Jurkat, Clone E6-1 (cell line): Measurements from ENCODE around the gene RNF222.
"Not testable (repeated sequence)": the region's sequence is repeated elsewhere in the genome, so short reads cannot be mapped to it uniquely, and the experiment has no call there.

ENCODE experiments used
- DNase-seq: peaks from one replicate; pipeline ENCODE4 v3.0.0-alpha.2; 2011; ENCODE audit warnings: low read depth, low spot score
- H3K4me3 ChIP-seq: 2 replicates; pipeline ENCODE4 v1.5.1; 2011; ENCODE audit warnings: mild to moderate bottlenecking, low read length, control low read depth, moderate library complexity

RNF222 gene

GRCh38 chr17:8359769-8360168, 37.9 kb downstream of the RNF222 start:
- DNase-seq = no peak

GRCh38 chr17:8357910-8358309, 39.7 kb downstream of the RNF222 start:
- no peak overlapping the region for H3K4me3 ChIP-seq
- no peak for DNase-seq

More at GRCh38 chr17:8359769-8360168, 37.9 kb downstream of the RNF222 start:
- no peak overlapping the region for H3K4me3 ChIP-seq

- H3K4me3 ChIP-seq = no peak overlapping the region
- no peak for DNase-seq
Measured at GRCh38 chr17:8354236-8354635, 43.4 kb downstream of the RNF222 start.

- DNase-seq = no peak
- H3K4me3 ChIP-seq = no peak overlapping the region
Measured at GRCh38 chr17:8353736-8354135, 43.9 kb downstream of the RNF222 start.

GRCh38 chr17:8350339-8350738, 47.3 kb downstream of the RNF222 start:
- no peak for DNase-seq
- no peak overlapping the region for H3K4me3 ChIP-seq

- DNase-seq, H3K4me3 ChIP-seq: not testable (repeated sequence)
Measured at GRCh38 chr17:8347001-8347400, 50.6 kb downstream of the RNF222 start.

GRCh38 chr17:8345951-8346665, 51.5 kb downstream of the RNF222 start:
- DNase-seq = no peak
- H3K4me3 ChIP-seq = no peak overlapping the region

- DNase-seq = no peak
- no peak overlapping the region for H3K4me3 ChIP-seq
Measured at GRCh38 chr17:8345052-8345690, 52.5 kb downstream of the RNF222 start.

GRCh38 chr17:8341456-8341855, 56.2 kb downstream of the RNF222 start:
- no peak for DNase-seq
- H3K4me3 ChIP-seq = no peak overlapping the region
